PC-3 (cell line): ENCODE measurements around the gene RNF141. TPM values are rescaled to one million over a fixed set of nuclear protein-coding genes. Genes with fewer than 3 reads are reported as not detected.
A peak's percentile ranks its signal among the peaks of the same experiment; 100 is the strongest.

Experiments
- ATAC-seq: fragments of 200-7000 bp; cut with Tn5 transposase; 2 replicates; pipeline ENCODE4 v1.9.1; 2020; ENCODE audit warnings: mild to moderate bottlenecking, moderate library complexity
- BruUV-seq: library from RNA; stranded (reverse); fragments of 400-500 nt; replicated peaks from 2 replicates; lab custom pipeline; 2021; lab: Mats Ljungman, UMichigan
- CTCF ChIA-PET: fragments of 300-600 bp; sonication (Branson Sonifier 250); formaldehyde crosslinking; loops from one replicate; lab custom pipeline; 2022; ENCODE audit warnings: antibody characterized with exemption; lab: Charles Lee
- POLR2A ChIA-PET: fragments of 300-600 bp; sonication (Branson Sonifier 250); formaldehyde crosslinking; loops from one replicate; lab custom pipeline; 2022; ENCODE audit warnings: antibody characterized with exemption; ENCODE audit not compliant: unreplicated experiment; lab: Charles Lee
- DNase-seq: peaks from one replicate; pipeline ENCODE4 v3.0.0-alpha.2; 2015
- H2AFZ ChIP-seq: fragments of 300-600 bp; sonication (generic); 2 replicates; pipeline ENCODE4 v1.6.0; 2016; ENCODE audit warnings: antibody characterized with exemption, low read length
- H3F3A ChIP-seq: fragments of 300-600 bp; sonication (generic); one replicate; pipeline ENCODE4 v1.6.0; 2017; ENCODE audit warnings: antibody characterized with exemption, low read length, control low read depth, mild to moderate bottlenecking; ENCODE audit not compliant: unreplicated experiment
- H3K27ac ChIP-seq: fragments of 300-600 bp; sonication (generic); 2 replicates; pipeline ENCODE4 v1.5.1; 2016; ENCODE audit warnings: mild to moderate bottlenecking, low read length
- H3K27me3 ChIP-seq: fragments of 300-600 bp; sonication (generic); 2 replicates; pipeline ENCODE4 v1.6.1; 2016; ENCODE audit warnings: low read length, mixed read lengths
- H3K36me3 ChIP-seq: fragments of 300-600 bp; sonication (generic); 2 replicates; pipeline ENCODE4 v1.6.1; 2016; ENCODE audit warnings: low read depth, mixed run types, low read length, mixed read lengths
- H3K4me1 ChIP-seq: fragments of 300-600 bp; sonication (generic); 2 replicates; pipeline ENCODE4 v1.5.1; 2016; ENCODE audit warnings: low read length; ENCODE audit not compliant: insufficient read depth
- H3K4me2 ChIP-seq: fragments of 300-600 bp; sonication (generic); 2 replicates; pipeline ENCODE4 v1.6.0; 2016; ENCODE audit warnings: low read length
- H3K4me3 ChIP-seq: fragments of 300-600 bp; sonication (generic); 2 replicates; pipeline ENCODE4 v1.5.1; 2016; ENCODE audit warnings: mild to moderate bottlenecking, low read length, mixed read lengths
- H3K79me2 ChIP-seq: fragments of 300-600 bp; sonication (generic); 2 replicates; pipeline ENCODE4 v1.6.1; 2017; ENCODE audit warnings: low read length, mixed read lengths
- H3K9ac ChIP-seq: fragments of 300-600 bp; sonication (generic); 2 replicates; pipeline ENCODE4 v1.6.0; 2016; ENCODE audit warnings: mild to moderate bottlenecking, low read length
- H3K9me2 ChIP-seq: fragments of 300-600 bp; sonication (generic); replicated peaks from 2 replicates; pipeline ENCODE4 v1.6.1; 2016; ENCODE audit warnings: mixed run types, low read length, mixed read lengths
- H3K9me3 ChIP-seq: fragments of 300-600 bp; sonication (generic); 2 replicates; pipeline ENCODE4 v1.6.1; 2016; ENCODE audit warnings: low read length, mixed read lengths
- H4K20me1 ChIP-seq: fragments of 300-600 bp; sonication (generic); 2 replicates; pipeline ENCODE4 v1.6.1; 2016; ENCODE audit warnings: low read length, mixed read lengths
- CTCF ChIP-seq: fragments of 300-600 bp; sonication (generic); conservative IDR thresholded peaks from 2 replicates; pipeline ENCODE4 v1.5.1; 2017; ENCODE audit warnings: antibody characterized with exemption, low read depth, mild to moderate bottlenecking, low read length
- EZH2 ChIP-seq: fragments of 300-600 bp; sonication (generic); IDR thresholded peaks from one replicate; pipeline ENCODE4 v1.6.1; 2017; ENCODE audit warnings: antibody characterized with exemption, mild to moderate bottlenecking, low read length; ENCODE audit not compliant: unreplicated experiment
- EZH2phosphoT487 ChIP-seq: fragments of 300-600 bp; sonication (generic); IDR thresholded peaks from 2 replicates; pipeline ENCODE4 v1.6.1; 2018; ENCODE audit warnings: mild to moderate bottlenecking, antibody characterized with exemption, low read length, borderline replicate concordance
- intact Hi-C: fragments of 100-400 bp; cut with micrococcal nuclease; formaldehyde crosslinking; loops from 2 replicates; pipeline ENCODE4 v1.9.0; 2023
- total RNA-seq: library from RNA; depleted of rRNA; stranded (reverse); fragments of >200 nt; gene quantifications from 2 replicates; pipeline ENCODE4 v1.2.3, GENCODE V29; 2014

The RNF141 gene
- total RNA-seq, 1 experiment from 2014 or later = 13.8 TPM

GRCh38 chr11:10490032-10490397 is 51.0 kb downstream of the RNF141 start:
- BruUV-seq = no TSS peak
- Histone ChIP-seq H3K9me3 (no peaks in the 10 kb centered on the region), H3K9ac (no peak overlapping the region), H3K36me3 (no peaks in the 10 kb centered on the region; the same call in 1 of the 2 replicates), H3K79me2 (0 out of 2 replicates have a peak, but pooled peaks cover 9% of the 10 kb centered on the region), H3K27ac (peak overlapping the region; percentile 79), H3K4me1 (peaks cover 43% of the 10 kb centered on the region), H3K4me3 (no peak overlapping the region), H3K9me2 (no peaks in the 10 kb centered on the region), H3F3A (no peaks in the 10 kb centered on the region), H4K20me1 (no peaks in the 10 kb centered on the region), H3K27me3 (no peaks in the 10 kb centered on the region), H3K4me2 (peak overlapping the region; percentile 24), H2AFZ (no peak overlapping the region)
- TF ChIP-seq EZH2phosphoT487 = no peak
- TF ChIP-seq EZH2 = no peak
- no peak for TF ChIP-seq CTCF
- no peak for ATAC-seq
- ChIA-PET POLR2A (no interaction called here), CTCF (interaction anchor here (1.0 kb wide), 1 partner anchor 76 kb away, joined by 3 read pairs; no protein-coding TSS in a partner anchor)
- DNase-seq = no peak
- intact Hi-C loops = loop anchor here (1.0 kb wide), 1 partner anchor 35 kb away; the partner anchor contains the start of gene AMPD3

GRCh38 chr11:10488934-10489691 is 51.9 kb downstream of the RNF141 start:
- Histone ChIP-seq H3K4me2 (no peak overlapping the region), H3K4me3 (no peak overlapping the region), H3K9me3 (no peaks in the 10 kb centered on the region), H3K36me3 (no peaks in the 10 kb centered on the region; the same call in 1 of the 2 replicates), H3K4me1 (peaks cover 43% of the 10 kb centered on the region), H3K79me2 (0 out of 2 replicates have a peak, but pooled peaks cover 9% of the 10 kb centered on the region), H3F3A (no peaks in the 10 kb centered on the region), H2AFZ (no peak overlapping the region), H3K9me2 (no peaks in the 10 kb centered on the region), H4K20me1 (no peaks in the 10 kb centered on the region), H3K9ac (no peak overlapping the region), H3K27me3 (no peaks in the 10 kb centered on the region), H3K27ac (peak overlapping the region; percentile 44)
- no TSS peak for BruUV-seq
- TF ChIP-seq CTCF (no peak), EZH2 (no peak), EZH2phosphoT487 (no peak)
- ChIA-PET POLR2A (no interaction called here), CTCF (no interaction called here)
- DNase-seq (no peak), ATAC-seq (no peak)
- intact Hi-C loops = no loop called here
